HS-5 (cell line): ENCODE results near the gene PLN.

ENCODE experiments used
- DNase-seq: peaks from one replicate; pipeline ENCODE4 v3.0.0-alpha.2; 2012; ENCODE audit warnings: low read depth

The PLN gene

DNA sequence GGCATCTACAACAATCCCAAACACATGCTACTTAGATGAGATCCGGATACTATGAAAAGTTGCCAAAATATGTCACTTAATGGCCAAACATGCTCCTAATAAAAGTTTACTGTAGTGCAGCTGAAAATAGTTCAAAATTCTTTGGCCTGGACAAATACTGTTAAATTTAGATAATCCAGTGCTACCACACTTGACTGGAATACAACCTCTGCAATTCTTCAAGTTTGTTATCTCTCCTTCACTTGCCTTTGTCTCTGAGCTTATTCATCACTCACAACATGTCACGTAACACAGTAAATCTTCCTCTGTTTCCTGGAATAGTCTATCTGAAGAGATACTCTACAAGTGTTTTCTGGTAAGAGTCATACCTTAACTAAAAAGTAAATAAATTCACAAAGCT is 10.5 kb upstream of the PLN start:
- DNase-seq, result no peak

DNA sequence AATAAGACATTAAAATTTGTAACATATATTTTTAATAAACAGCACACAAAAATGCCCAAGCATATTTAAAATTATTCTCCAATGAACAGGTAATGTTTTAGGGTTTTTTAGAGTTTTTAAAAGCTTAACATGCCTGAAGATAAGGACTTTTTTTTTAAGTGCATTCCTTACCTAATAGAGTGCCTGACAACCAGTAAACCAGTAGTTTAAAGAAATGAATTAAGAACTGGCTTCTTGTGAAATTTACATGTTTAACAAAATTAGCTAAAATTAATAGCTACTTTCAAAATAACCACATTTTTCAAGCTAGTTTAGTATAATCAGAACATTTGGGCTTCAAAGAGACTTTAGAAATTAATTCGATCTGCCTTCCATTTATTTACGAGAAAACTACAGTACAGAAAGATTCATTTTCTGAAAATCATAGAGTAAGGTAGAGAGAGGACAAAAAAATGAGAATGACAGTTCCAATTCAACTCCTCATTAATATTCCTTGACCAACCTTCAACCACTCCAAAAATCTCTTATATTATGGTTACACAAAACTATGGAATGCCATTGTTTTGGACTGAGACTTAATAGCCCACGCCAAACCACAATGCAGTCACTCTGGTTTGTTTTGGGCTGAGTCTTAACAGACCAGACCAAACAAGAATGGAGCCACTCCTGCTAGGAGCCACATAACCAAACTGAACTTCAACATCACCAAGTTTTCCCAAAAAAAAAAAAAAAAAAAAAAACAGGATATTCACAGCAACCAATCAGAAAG is 5.7 kb upstream of the PLN start:
- no peak for DNase-seq

- no peak for DNase-seq
Measured at GRCh38 chr6:118544105-118544504, 4.0 kb upstream of the PLN start.

GRCh38 chr6:118546164-118546879 is 1.8 kb upstream of the PLN start:
- DNase-seq, result no peak

DNA sequence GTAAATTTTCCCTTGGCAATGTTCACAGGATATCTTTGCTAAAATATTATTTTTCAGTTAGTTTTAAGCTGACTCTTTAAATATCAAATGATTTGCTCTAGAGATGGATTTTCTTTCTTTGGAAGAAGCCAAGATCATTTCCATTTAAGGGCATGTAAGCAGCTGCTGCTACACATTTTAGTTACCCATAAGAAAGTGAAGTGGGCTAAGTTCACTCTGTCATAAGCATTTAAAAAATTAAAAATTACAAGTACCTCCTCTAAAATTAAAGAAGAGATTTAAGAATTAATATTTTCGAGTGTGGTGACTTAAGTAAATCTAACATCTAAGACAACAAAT is 1.2 kb upstream of the PLN start:
- no peak for DNase-seq

GRCh38 chr6:118548613-118549012 is 517 bp downstream of the PLN start:
- DNase-seq, result no peak

DNA sequence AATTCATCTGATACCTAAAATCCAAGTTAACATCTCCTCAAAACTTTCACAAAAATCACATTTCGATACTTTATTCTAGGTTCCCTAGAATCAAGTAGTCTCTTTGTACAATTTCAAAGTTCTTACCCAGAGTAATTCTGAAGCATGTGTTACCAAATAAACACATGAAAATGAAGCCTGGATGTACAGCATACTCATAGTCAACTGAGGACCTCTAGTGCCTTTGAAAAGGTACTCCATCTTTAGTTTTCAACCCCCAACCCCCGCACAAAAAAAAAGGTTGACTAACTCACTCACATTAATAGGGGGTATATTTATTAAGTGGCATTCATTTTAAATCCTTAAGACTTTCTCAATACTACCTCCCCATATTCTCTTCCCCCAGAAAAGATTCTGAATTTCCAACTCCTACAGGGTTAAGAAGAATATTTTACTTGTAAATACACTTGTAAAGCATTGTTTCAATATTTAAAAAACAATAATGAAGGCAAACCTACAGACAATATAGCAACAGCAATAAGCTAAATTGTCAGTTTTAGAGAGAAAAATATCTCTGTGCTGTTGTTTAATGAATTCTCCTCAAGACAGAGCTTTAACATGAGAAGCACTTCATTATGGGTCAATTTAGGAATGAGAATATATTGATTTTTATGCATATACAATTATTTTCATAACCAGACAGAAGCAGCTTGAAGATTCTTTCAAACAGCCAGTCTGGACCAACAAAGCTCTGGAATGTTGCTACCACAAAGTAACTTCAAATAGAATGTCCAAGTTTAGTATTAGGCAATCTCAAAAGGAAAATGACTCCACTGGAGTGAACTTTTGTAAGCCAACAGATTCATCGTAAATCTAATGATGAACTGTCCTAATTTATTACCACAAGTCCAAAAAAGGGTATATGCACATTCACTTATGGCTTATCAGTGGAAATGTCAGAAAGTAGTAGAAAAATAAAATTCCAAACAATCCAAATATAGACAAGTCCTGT is 3.3 kb downstream of the PLN start:
- DNase-seq, result no peak

DNA sequence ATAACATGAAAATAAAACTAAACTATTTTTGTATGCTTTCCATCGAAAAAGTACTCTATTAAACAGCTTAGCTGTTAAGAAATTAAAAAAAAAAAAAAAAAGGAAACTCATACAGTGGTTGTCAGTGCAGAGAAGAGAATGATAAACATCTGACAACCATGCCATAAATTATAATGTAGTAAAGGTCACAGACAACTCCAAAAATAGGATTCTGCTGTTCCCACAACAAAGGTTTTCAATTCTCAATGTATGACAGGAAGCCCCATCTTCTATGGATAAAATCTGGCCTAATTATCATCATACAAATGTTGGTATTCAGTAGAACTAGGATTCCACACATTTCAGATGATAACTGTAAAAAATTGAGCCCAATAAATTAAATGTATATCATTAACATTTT is 5.0 kb downstream of the PLN start:
- DNase-seq, result no peak

- DNase-seq, result no peak
Measured at GRCh38 chr6:118554698-118555097, 6.6 kb downstream of the PLN start.

- no peak for DNase-seq
Measured at GRCh38 chr6:118558464-118559217, 10.5 kb downstream of the PLN start.

- DNase-seq, result no peak
Measured at GRCh38 chr6:118559659-118560058, 11.6 kb downstream of the PLN start.

DNA sequence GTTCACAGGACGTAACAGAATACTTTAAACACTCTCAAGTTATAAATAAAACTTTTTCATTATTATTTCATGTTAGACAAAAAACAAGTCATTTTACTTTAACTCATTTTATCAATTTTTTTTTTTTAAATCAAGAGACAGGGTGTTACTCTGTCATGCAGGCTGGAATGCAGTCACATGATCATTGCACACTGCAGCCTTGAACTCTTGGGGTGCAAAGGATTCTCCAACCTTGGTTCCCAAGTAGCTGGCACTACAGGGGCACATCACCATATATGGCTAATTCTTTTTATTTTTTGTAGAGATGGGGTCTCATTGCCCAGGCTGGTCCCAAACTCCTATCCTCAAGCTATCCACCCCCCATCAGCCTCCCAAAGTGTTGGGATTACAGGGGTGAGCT is 14.2 kb downstream of the PLN start:
- DNase-seq, result no peak

GRCh38 chr6:118562959-118563358 is 14.9 kb downstream of the PLN start:
- DNase-seq, result no peak

- DNase-seq, result no peak
Measured at GRCh38 chr6:118565311-118565960, 17.3 kb downstream of the PLN start.

DNA sequence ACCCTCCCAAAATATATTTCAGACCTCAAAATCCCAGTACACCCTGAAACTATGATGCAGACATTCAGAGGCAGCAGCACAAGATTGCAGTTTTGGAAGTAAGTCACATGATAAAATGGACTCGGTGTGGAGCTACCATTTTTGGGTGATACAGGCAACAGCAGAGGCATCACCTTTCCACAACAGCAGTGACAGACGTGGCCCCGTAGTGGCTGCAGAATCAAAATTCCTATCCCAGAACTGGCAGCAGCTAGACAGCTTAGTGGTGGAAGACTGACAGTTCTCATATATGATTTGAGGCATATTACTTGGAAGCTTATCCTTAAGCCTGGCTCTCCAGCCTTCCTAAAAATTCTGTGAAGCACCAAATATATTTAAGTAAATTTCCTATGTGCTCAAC is 19.9 kb downstream of the PLN start:
- DNase-seq, result no peak

- DNase-seq, result no peak
Measured at GRCh38 chr6:118569498-118569897, 21.4 kb downstream of the PLN start.

- no peak for DNase-seq
Measured at GRCh38 chr6:118571121-118571520, 23.0 kb downstream of the PLN start.

GRCh38 chr6:118574051-118574865 is 26.2 kb downstream of the PLN start:
- no peak for DNase-seq

- no peak for DNase-seq
Measured at GRCh38 chr6:118577972-118578371, 29.9 kb downstream of the PLN start.

DNA sequence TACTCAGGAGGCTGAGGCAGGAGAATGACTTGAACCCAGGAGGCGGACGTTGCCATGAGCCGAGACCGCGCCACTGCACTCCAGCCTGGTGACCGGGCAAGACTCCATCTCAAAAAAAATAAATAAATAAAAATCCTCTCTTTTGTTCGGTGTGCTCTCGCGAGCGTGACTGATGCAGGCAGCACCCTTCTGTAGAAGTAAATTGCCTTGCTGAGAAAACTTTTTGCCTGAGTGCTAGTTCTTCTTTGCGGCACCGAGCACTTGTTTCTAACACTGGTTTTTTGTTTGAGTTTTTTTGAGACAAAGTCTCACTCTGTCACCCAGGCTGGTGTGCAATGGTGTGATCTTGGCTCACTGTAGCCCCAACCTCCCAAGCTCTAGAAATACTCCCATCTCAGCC is 30.5 kb downstream of the PLN start:
- DNase-seq, result no peak

DNA sequence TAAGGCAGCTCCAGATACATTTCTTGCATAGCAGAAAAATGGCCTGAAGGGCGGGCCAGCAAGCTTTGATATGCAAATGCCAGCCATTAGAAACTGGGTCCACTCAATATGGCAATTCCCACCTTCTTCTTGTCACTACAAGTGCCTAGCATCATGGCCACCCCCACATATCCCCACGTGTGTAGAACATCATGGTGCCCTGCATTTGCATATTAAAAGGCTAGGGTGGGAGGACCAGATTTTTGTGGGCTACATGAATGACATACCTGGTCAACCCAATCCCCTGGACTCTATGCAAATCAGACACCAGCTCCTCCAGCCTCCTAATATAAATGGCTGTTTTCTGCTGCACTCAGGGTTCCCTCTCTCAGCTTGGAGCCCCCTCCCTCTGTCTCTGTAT is 31.7 kb downstream of the PLN start:
- no peak for DNase-seq
